ENCODE data around the gene TNFRSF13B.
"Not testable (repeated sequence)": the region's sequence is repeated elsewhere in the genome, so short reads cannot be mapped to it uniquely, and the experiment has no call there.

The TNFRSF13B gene

DNA sequence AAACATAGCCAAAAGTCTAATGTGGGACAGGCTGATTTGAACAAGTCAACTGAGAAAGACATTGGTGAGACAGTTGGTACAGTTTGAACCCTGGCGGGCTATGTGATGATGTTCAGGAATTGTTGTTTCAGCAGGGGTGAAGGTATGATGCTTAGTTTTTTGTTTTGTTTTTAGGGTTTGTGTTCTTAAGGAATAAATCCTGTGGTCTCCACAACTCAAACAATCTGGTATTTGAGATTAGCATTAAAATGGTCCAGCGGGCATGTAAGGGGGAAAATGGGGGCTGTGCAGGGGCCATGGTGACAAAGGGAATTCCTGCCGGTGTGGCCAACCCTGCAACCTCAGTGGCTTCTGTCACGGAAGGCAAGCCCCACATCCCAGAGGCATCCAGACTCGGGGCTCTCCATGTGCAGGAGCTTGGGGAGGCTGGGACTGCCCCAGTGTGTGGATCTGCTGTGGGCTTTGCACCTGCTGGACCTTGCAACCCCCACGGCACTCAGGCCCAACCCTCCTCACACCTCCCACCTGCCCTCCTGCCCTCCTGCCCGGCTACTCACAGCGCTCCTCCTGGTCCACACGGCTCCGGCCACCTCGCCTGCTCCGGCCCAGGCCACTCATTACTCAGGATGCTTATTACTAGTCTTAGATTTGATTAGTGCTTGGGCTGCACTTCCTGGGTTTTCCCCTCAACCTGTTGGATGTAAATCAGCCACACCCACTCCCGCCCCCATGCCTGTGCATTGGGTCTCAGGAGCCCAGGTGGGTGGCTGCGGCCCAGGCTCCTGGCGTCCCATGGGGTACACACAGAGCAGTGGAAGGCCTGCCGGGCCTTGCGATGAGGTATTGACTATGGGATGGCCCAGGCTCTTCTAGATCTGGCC is at the start of gene TNFRSF13B:
TNFRSF13B (minus strand) TSS at position 661 of the 881 bp plus-strand sequence; CDS start at position 618, 43 bp downstream.
- Histone ChIP-seq H3K27ac (ENCODE audit: low read length) (no peak within 1 kb of the TSS), H3K36me3 (ENCODE audit: control insufficient read depth in 1 of 2, insufficient read depth in 2 of 2, low read length in 2 of 2) (no peaks in the 10 kb centered on the region), H3K27me3 (ENCODE audit: low read depth, low read length) (no peaks in the 10 kb centered on the region), H3K4me3 (ENCODE audit: low read depth in 1 of 2, low read length in 2 of 2) (no peak within 1 kb of the TSS), H3K4me1 (ENCODE audit: control insufficient read depth in 1 of 2, insufficient read depth in 2 of 2, low read length in 2 of 2) (no peaks in the 10 kb centered on the region), H3K9me3 (ENCODE audit: control insufficient read depth in 1 of 2, low read length in 2 of 2) (no peaks in the 10 kb centered on the region)

DNA sequence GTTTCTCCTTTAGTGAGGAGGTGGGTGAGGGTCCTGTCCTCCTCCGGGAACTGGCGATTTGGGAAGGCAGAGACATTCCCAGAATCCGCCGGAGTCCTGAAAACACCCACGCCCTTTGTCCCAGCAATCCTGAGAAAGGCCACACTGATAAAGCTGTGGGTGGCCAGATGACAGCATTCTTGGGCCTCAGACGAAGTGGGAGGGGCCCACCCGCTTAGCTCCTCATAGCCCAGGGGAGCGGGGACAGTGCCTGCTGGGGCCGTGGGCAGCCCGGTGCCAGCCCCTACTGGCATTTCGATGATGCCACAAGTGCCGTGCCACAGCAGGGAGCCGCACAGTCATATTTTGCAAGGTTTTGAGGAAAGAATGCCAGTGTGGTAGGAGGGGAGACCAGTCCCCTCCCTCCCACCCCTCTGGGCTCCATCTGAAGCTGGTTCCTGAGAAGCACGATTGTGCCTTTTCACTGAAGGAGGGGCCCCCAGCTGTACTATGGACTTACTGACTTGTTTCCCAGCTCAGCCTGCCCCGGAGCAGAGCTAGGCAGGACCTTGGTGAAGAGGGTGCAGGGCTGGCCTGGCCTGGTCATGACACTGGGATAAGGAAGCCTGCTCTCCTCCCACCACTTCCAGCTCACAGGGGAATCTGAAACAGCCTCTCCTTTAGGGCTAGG is 49.4 kb upstream of the TNFRSF13B start:
- no peak overlapping the region for H3K27ac ChIP-seq (ENCODE audit: low read length)
- H3K27me3 ChIP-seq (ENCODE audit: low read depth, low read length), result no peaks in the 10 kb centered on the region
- H3K4me1 ChIP-seq (ENCODE audit: control insufficient read depth in 1 of 2, insufficient read depth in 2 of 2, low read length in 2 of 2), result no peaks in the 10 kb centered on the region
- no peaks in the 10 kb centered on the region for H3K9me3 ChIP-seq (ENCODE audit: control insufficient read depth in 1 of 2, low read length in 2 of 2)
- no peak overlapping the region for H3K4me3 ChIP-seq (ENCODE audit: low read depth in 1 of 2, low read length in 2 of 2)
- H3K36me3 ChIP-seq (ENCODE audit: control insufficient read depth in 1 of 2, insufficient read depth in 2 of 2, low read length in 2 of 2), result no peaks in the 10 kb centered on the region

DNA sequence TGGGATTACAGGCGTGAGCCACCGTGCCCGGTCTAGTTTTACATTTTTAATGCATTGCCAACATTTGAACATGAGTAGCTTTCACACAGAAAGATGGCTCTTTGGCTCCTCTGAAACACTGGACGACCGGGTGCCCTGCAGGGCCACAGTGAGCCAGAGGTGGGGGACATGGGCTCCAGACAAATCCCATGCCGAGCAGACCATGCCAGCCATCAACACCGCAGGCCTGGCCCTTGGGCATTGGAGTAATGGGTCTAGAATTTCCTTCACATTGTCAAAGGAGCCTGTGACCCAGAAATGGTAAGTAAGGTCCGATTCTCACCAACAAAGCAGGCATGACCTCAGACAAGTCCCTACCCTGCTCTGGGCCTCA is 48.9 kb upstream of the TNFRSF13B start:
- Histone ChIP-seq H3K36me3 (ENCODE audit: control insufficient read depth in 1 of 2, insufficient read depth in 2 of 2, low read length in 2 of 2) (no peaks in the 10 kb centered on the region), H3K27me3 (ENCODE audit: low read depth, low read length) (no peaks in the 10 kb centered on the region), H3K4me1 (ENCODE audit: control insufficient read depth in 1 of 2, insufficient read depth in 2 of 2, low read length in 2 of 2) (no peaks in the 10 kb centered on the region), H3K27ac (ENCODE audit: low read length) (no peak overlapping the region), H3K9me3 (ENCODE audit: control insufficient read depth in 1 of 2, low read length in 2 of 2) (no peaks in the 10 kb centered on the region), H3K4me3 (ENCODE audit: low read depth in 1 of 2, low read length in 2 of 2) (no peak overlapping the region)

DNA sequence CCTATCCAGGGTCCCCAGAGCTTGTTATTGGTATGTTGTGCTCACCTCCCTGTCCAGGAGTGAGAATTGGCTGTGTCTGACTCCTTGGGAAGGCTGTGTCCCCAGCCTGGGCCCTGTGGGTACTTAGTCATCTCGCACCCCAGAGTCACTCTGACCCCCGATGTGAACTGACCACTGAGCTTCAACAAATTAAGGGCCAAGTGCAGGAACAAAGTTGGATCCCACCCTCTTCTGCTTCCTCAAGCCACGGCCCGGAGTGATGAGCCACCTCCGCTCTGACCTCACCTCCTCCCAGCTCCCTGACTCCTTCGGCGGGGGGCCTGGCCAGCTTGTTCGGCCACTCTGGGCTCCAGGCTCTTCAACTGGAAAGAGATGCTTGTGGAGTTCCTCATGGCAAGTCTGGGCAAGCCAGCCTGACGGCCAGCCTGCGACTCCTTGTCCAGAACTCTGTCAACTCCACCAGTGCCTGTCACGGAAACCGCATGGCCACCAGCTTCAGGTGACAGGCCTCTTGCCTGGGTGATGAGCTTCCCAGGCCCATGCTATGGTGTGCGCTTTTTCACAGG is 48.1 kb upstream of the TNFRSF13B start:
- no peaks in the 10 kb centered on the region for H3K9me3 ChIP-seq (ENCODE audit: control insufficient read depth in 1 of 2, low read length in 2 of 2)
- no peaks in the 10 kb centered on the region for H3K27me3 ChIP-seq (ENCODE audit: low read depth, low read length)
- H3K27ac ChIP-seq (ENCODE audit: low read length), result no peak overlapping the region
- H3K36me3 ChIP-seq (ENCODE audit: control insufficient read depth in 1 of 2, insufficient read depth in 2 of 2, low read length in 2 of 2), result no peaks in the 10 kb centered on the region
- H3K4me1 ChIP-seq (ENCODE audit: control insufficient read depth in 1 of 2, insufficient read depth in 2 of 2, low read length in 2 of 2), result no peaks in the 10 kb centered on the region
- H3K4me3 ChIP-seq (ENCODE audit: low read depth in 1 of 2, low read length in 2 of 2), result no peak overlapping the region

DNA sequence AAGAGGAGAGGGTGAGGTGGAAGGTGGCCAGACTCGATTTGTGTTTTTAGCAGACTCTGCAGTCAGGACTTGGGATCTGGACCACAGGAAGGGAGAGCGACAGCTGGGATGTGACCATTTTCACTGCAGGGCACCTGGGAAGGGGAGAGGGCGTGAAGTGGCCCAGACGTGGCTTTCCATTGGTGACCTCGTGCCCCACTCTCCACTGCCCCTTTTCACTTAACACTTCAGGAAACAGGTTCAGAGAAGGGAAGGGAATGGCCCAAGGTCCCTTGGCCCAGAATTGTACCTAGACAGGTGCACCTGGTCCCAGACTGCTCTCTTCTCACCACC is 47.5 kb upstream of the TNFRSF13B start:
- no peaks in the 10 kb centered on the region for H3K9me3 ChIP-seq (ENCODE audit: control insufficient read depth in 1 of 2, low read length in 2 of 2)
- no peaks in the 10 kb centered on the region for H3K36me3 ChIP-seq (ENCODE audit: control insufficient read depth in 1 of 2, insufficient read depth in 2 of 2, low read length in 2 of 2)
- H3K27me3 ChIP-seq (ENCODE audit: low read depth, low read length), result no peaks in the 10 kb centered on the region
- H3K27ac ChIP-seq (ENCODE audit: low read length), result no peak overlapping the region
- H3K4me3 ChIP-seq (ENCODE audit: low read depth in 1 of 2, low read length in 2 of 2), result no peak overlapping the region
- no peaks in the 10 kb centered on the region for H3K4me1 ChIP-seq (ENCODE audit: control insufficient read depth in 1 of 2, insufficient read depth in 2 of 2, low read length in 2 of 2)

DNA sequence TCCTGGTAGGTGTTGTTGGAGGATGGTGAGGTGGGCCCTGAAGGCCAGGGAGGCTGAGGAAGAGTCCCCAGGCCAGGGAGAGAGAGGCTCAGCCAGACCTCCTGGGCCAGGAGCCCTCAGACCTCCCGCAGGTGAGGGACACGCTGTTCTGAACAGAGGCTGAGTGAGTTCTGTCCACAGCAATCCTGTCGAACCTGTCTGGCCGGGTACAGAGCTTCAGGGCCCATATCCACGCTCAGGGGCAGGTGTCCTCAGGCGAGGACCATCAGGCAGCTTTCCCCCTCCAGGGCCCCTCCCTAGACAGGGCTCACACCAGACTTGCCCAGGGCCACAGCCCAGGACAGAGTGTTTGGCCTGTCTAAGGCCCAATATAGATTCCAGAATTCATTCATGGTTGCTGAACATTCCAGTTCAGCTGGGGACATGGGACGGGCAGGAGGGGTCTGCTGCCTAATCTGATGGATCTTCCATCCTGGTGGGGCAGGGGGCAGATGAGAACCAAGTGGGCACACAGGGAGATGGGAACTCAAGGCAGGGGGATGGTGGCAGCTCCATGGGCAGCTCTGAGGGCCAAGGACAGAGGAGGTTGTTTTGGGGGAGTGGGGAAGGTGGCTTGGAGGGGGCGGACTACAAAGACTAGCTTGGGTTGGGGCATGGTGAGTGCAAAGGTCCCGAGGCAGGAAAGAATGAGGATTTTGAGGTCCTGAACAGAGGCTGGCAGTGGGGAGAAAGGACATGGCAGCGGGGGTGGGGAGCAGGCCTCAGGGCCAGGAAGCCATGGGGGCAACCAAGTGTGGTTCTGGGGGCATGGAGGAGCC is 46.9 kb upstream of the TNFRSF13B start:
- Histone ChIP-seq H3K27me3 (ENCODE audit: low read depth, low read length) (no peaks in the 10 kb centered on the region), H3K4me3 (ENCODE audit: low read depth in 1 of 2, low read length in 2 of 2) (no peak overlapping the region), H3K4me1 (ENCODE audit: control insufficient read depth in 1 of 2, insufficient read depth in 2 of 2, low read length in 2 of 2) (no peaks in the 10 kb centered on the region), H3K36me3 (ENCODE audit: control insufficient read depth in 1 of 2, insufficient read depth in 2 of 2, low read length in 2 of 2) (no peaks in the 10 kb centered on the region), H3K27ac (ENCODE audit: low read length) (no peak overlapping the region), H3K9me3 (ENCODE audit: control insufficient read depth in 1 of 2, low read length in 2 of 2) (no peaks in the 10 kb centered on the region)

DNA sequence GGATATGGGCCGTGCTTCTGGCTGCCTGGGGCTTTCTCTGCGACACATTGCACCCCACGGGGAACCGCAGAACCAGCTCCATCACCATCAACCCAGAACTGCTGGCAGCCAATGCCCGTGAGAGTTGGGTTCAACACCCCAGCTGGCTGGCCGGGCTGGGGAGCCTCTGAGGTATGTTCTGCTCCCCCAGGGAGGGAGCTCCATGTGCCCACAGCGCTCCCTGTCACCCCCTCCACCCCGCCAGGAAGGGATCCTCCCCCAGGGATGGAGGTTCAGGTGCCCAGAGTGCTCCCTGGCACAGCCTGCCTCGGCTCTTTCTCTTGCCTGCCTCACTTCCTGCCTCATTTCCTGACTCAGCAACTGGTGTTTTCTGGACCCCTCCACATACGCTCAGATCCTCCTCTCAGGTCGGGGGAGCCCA is 46.1 kb upstream of the TNFRSF13B start:
- Histone ChIP-seq H3K27ac (ENCODE audit: low read length) (no peak overlapping the region), H3K4me1 (ENCODE audit: control insufficient read depth in 1 of 2, insufficient read depth in 2 of 2, low read length in 2 of 2) (no peaks in the 10 kb centered on the region), H3K27me3 (ENCODE audit: low read depth, low read length) (no peaks in the 10 kb centered on the region), H3K9me3 (ENCODE audit: control insufficient read depth in 1 of 2, low read length in 2 of 2) (no peaks in the 10 kb centered on the region), H3K4me3 (ENCODE audit: low read depth in 1 of 2, low read length in 2 of 2) (no peak overlapping the region), H3K36me3 (ENCODE audit: control insufficient read depth in 1 of 2, insufficient read depth in 2 of 2, low read length in 2 of 2) (no peaks in the 10 kb centered on the region)

DNA sequence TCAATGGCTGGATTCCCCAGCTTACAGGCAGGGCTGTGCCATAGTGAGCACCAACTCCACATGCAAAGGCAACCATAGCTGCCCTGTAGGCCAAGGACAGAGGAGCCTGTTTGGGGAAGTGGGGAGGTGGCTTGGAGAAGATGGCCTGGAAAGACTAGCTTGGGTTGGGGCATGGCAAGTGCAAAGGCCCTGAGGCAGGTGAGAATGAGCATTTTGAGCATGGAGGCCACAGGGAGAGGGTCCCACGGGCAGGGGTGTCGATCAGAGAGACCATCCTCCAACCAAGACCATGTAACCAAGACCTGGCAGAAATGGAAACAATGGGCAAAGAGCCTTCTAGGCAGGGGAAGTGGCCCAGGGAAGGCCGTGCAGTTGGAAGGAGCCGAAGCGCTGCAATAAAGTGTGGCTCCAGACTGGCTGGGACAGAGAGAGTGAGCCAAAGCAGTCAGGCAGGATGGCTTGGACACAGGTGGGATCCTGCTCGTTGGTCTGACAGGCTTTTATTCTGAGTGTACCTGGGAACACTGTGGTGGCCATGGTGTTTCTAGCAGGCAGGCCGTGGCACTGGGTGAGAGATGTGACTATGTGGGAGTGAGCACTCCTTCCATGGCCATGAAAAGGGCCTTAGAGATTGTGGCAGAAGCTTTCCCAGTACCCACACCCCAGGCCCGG is 45.6 kb upstream of the TNFRSF13B start:
- Histone ChIP-seq H3K4me3 (ENCODE audit: low read depth in 1 of 2, low read length in 2 of 2) (no peak overlapping the region), H3K4me1 (ENCODE audit: control insufficient read depth in 1 of 2, insufficient read depth in 2 of 2, low read length in 2 of 2) (no peaks in the 10 kb centered on the region), H3K36me3 (ENCODE audit: control insufficient read depth in 1 of 2, insufficient read depth in 2 of 2, low read length in 2 of 2) (no peaks in the 10 kb centered on the region), H3K27me3 (ENCODE audit: low read depth, low read length) (no peaks in the 10 kb centered on the region), H3K27ac (ENCODE audit: low read length) (no peak overlapping the region), H3K9me3 (ENCODE audit: control insufficient read depth in 1 of 2, low read length in 2 of 2) (no peaks in the 10 kb centered on the region)

DNA sequence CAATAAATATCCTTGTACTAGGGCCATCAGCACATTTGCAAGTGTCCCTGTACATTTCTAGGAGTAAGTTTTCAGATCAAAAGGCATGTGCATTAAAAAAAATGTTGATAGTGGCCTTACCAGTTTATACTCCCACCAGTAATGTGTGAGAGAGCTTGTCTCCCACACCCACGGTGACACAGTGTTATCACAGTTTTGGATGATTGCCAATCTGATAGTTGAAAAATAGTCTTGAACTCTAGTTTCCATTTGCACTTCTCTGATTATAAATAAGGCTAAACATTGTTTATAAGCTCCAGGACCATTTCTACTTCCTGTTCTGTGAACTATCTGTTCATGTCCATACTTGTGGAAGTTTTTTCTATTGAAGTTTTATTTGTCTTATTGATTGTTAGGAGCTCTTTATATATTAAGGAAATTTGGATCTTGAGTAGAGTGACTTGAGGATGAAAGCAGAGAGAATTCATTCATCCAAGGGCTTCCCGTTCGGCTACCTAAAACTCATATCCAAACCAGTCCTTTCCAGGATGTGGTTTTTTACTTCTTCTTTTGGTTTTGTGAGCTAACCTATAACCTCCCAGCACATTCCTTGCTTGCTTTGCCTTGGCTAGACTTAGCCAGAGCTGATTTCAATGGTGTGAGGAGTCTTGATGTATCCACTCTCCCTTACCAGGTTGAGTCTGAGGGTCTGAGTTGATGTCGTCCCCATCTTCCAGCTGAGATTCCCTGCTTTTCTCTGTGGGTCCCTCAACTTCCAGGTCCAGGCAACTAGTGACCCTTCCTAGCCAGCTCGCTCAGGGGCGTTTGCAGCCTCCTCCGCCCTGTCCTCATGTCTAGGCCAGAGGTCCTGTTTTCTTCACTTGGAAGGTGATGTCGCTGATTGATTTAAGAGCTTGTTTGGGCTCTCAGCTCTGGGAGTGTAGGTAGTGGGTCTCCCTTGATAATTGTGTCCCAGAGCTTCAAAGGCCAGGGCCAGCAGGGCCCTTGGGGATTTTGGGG is 44.6 kb upstream of the TNFRSF13B start:
- not testable (repeated sequence) for H3K4me3 ChIP-seq (ENCODE audit: low read depth in 1 of 2, low read length in 2 of 2); H3K9me3 ChIP-seq (ENCODE audit: control insufficient read depth in 1 of 2, low read length in 2 of 2); H3K27ac ChIP-seq (ENCODE audit: low read length); H3K36me3 ChIP-seq (ENCODE audit: control insufficient read depth in 1 of 2, insufficient read depth in 2 of 2, low read length in 2 of 2); H3K27me3 ChIP-seq (ENCODE audit: low read depth, low read length); H3K4me1 ChIP-seq (ENCODE audit: control insufficient read depth in 1 of 2, insufficient read depth in 2 of 2, low read length in 2 of 2)

DNA sequence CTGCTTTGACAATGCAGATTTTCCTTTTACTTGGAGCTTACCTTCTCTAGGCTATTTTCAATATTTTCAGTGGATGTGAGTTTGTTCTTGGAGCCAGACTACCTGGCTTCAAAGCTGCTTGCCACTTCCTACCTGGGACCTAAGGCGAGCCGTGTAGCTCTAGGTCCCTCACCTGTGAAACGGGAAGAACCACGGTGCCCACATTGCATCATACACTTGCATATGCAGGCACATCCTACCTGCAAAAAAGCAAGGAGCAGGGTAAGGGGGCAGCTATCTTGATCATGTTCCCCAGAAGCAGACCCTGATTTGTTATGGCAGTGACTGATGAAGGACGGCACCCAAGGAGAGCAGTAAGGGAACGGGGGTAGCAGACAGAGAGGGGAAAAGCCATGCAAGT is 43.3 kb upstream of the TNFRSF13B start:
- Histone ChIP-seq H3K36me3 (ENCODE audit: control insufficient read depth in 1 of 2, insufficient read depth in 2 of 2, low read length in 2 of 2) (no peaks in the 10 kb centered on the region), H3K27me3 (ENCODE audit: low read depth, low read length) (no peaks in the 10 kb centered on the region), H3K27ac (ENCODE audit: low read length) (no peak overlapping the region), H3K4me1 (ENCODE audit: control insufficient read depth in 1 of 2, insufficient read depth in 2 of 2, low read length in 2 of 2) (no peaks in the 10 kb centered on the region), H3K4me3 (ENCODE audit: low read depth in 1 of 2, low read length in 2 of 2) (no peak overlapping the region), H3K9me3 (ENCODE audit: control insufficient read depth in 1 of 2, low read length in 2 of 2) (no peaks in the 10 kb centered on the region)
